Stimulated activated CD4-positive, alpha-beta T cell treated with anti-CD3 and anti-CD28 coated beads, Interleukin-4, amount 100 ng/mL, for 24 hours (primary cell): Measurements from ENCODE around the gene ARRB1.
A peak's percentile ranks its signal among the peaks of the same experiment; 100 is the strongest.
"Not testable (repeated sequence)": the region's sequence is repeated elsewhere in the genome, so short reads cannot be mapped to it uniquely, and the experiment has no call there.

Experiments used
- DNase-seq: peaks from one replicate; pipeline ENCODE4 v3.0.0-alpha.2; 2020

ARRB1 gene

GRCh38 chr11:75351541-75351790, at the start of gene ARRB1:
Gene ARRB1, minus strand, starts transcription at chr11:75351661. Its CDS starts 54 bp downstream, at chr11:75351607.
- DNase-seq: no peak

GRCh38 chr11:75400146-75400865, 48.8 kb upstream of the ARRB1 start:
- DNase-seq: no peak

GRCh38 chr11:75399344-75400145, 48.1 kb upstream of the ARRB1 start, which contains the start of gene RPS3:
Gene RPS3, plus strand, starts transcription at chr11:75399518. Its CDS starts 30 bp downstream, at chr11:75399548.
- DNase-seq: peak; percentile 89

GRCh38 chr11:75398906-75399305, 47.4 kb upstream of the ARRB1 start:
- no peak for DNase-seq

GRCh38 chr11:75394085-75394840, 42.8 kb upstream of the ARRB1 start:
- DNase-seq: no peak

- no peak for DNase-seq
These were observed 38.5 kb upstream of the ARRB1 start for GRCh38 chr11:75389925-75390324.

GRCh38 chr11:75389276-75389605, 37.8 kb upstream of the ARRB1 start:
- DNase-seq: no peak

- DNase-seq: peak; percentile 76
These were observed 37.2 kb upstream of the ARRB1 start for GRCh38 chr11:75388386-75389275.

GRCh38 chr11:75387736-75388294, 36.4 kb upstream of the ARRB1 start:
- no peak for DNase-seq

GRCh38 chr11:75386942-75387630, 35.6 kb upstream of the ARRB1 start:
- no peak for DNase-seq

GRCh38 chr11:75384438-75385080, 33.1 kb upstream of the ARRB1 start:
- DNase-seq: peak; percentile 79

- no peak for DNase-seq
These were observed 31.8 kb upstream of the ARRB1 start for GRCh38 chr11:75383246-75383645.

- DNase-seq: no peak
These were observed 29.4 kb upstream of the ARRB1 start for GRCh38 chr11:75380716-75381420.

- DNase-seq: no peak
These were observed 28.8 kb upstream of the ARRB1 start for GRCh38 chr11:75380245-75380644.

GRCh38 chr11:75378776-75379175, 27.3 kb upstream of the ARRB1 start:
- DNase-seq: not testable (repeated sequence)

- no peak for DNase-seq
These were observed 24.7 kb upstream of the ARRB1 start for GRCh38 chr11:75376175-75376574.

GRCh38 chr11:75375626-75376025, 24.2 kb upstream of the ARRB1 start:
- no peak for DNase-seq

GRCh38 chr11:75374646-75375045, 23.2 kb upstream of the ARRB1 start:
- no peak for DNase-seq

- no peak for DNase-seq
These were observed 21.7 kb upstream of the ARRB1 start for GRCh38 chr11:75373201-75373600.
